GM12873 (cell line): ENCODE data around the gene KRTAP3-3.

ENCODE experiments used
- TF ChIP-seq, protein P1 (sequence below): IDR thresholded peaks from 2 replicates; pipeline ENCODE4 v1.5.1; 2012; ENCODE audit warnings: low read depth, mild to moderate bottlenecking, moderate library complexity, low read length, control low read depth; ENCODE audit not compliant: insufficient read depth; ENCODE audit errors: missing control alignments

Gene KRTAP3-3

GRCh38 chr17:41024697-41025096, 30.7 kb upstream of the KRTAP3-3 start:
- TF ChIP-seq, protein P1, sequence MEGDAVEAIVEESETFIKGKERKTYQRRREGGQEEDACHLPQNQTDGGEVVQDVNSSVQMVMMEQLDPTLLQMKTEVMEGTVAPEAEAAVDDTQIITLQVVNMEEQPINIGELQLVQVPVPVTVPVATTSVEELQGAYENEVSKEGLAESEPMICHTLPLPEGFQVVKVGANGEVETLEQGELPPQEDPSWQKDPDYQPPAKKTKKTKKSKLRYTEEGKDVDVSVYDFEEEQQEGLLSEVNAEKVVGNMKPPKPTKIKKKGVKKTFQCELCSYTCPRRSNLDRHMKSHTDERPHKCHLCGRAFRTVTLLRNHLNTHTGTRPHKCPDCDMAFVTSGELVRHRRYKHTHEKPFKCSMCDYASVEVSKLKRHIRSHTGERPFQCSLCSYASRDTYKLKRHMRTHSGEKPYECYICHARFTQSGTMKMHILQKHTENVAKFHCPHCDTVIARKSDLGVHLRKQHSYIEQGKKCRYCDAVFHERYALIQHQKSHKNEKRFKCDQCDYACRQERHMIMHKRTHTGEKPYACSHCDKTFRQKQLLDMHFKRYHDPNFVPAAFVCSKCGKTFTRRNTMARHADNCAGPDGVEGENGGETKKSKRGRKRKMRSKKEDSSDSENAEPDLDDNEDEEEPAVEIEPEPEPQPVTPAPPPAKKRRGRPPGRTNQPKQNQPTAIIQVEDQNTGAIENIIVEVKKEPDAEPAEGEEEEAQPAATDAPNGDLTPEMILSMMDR: no peak

DNA sequence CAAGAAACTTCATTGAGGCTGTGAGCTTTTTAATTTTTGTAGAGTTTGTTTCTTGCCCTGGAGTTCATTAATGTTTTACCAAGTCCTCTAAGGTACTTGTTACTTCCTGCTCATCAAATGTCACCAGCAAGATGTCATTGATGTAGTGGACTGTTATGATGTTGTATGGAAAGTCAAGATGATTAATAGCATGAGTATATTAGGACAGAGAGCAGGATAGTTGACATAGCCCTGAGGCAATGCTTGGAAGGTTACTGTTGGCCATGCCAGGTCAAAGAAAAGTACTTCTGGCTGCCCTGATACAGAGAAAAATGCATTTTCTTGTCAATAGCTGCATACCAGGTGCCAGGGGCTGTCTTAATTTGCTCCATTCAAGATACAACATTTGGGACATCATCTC, 26.4 kb upstream of the KRTAP3-3 start:
- TF ChIP-seq, protein P1: no peak

DNA sequence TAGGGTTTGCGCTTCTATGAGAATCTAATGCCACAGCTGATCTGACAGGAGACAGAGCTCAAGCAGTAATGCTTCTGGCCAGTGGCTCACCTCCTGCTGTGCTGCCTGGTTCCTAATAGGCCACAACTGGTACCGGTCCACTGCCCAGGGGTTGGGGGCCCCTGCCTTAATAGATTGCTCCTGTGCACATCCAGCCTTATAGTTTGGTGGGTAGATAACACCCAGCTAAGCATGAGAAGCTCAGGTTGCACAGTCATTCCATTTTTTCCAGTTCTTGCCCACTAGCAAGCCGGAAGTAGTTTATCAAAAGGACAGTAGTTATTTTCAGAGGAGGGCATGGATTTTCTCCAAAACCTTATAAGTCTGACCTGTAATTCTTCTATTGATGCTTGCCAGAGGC, 25.5 kb upstream of the KRTAP3-3 start:
- TF ChIP-seq, protein P1: no peak

GRCh38 chr17:41018541-41018940, 24.6 kb upstream of the KRTAP3-3 start:
- TF ChIP-seq, protein P1: no peak

- TF ChIP-seq, protein P1: no peak
Measured at GRCh38 chr17:41016578-41017215, 22.7 kb upstream of the KRTAP3-3 start.

DNA sequence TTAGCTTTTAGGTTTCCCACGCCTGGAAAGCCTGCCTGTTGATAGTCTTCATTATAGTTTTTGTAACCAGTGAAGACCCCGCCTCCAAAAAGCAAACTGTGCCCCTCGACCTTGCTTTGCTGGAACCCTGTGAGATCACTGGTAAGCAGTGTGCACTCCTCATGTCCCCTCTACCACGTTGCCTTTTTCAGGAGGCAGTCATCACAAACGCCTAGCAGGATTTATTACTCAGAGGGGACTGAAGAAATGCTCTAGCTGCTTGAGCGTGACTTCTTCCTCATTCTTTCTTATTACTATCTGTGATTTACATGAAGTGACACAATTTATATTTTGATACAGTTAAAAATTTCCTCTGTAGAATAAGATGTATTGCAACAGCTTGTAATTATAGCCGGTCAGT, 21.5 kb upstream of the KRTAP3-3 start:
- TF ChIP-seq, protein P1: no peak

- TF ChIP-seq, protein P1: no peak
Measured at GRCh38 chr17:41013606-41014005, 19.6 kb upstream of the KRTAP3-3 start.
